ENCODE measurements around the gene GRIK2.
"Not testable (repeated sequence)": the region's sequence is repeated elsewhere in the genome, so short reads cannot be mapped to it uniquely, and the experiment has no call there.

The GRIK2 gene

DNA sequence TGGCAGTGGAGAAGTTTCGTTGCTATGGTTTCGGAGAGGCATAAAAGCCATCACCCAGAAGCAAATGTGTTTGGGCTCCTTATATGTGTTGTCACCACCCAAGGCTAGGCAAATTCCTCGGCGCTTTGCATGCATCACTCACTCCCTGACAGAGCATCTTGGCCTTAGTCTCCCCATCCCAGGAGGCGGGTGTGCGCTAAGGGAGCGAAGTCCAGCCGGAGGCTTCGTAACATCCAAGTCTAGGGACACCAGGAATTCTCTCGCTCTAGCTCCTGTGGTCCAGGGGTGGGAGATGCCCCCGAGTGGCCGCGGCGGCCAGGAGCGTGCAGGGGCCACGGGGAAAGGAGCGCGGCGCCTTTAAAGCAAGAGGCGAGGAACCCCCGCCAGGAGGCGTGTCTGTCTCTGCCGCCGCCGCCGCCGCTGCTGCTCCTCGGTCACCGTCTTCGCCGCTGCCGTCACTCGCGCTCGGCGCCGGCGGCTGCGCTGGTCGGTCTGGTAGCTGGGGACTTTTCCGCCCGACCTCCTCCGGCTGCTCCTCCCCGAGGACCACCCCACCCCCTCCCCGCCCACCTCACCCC lies at the start of gene GRIK2:
GRIK2 (plus strand) TSS at position 458 of the 578 bp plus-strand sequence.
- DNase-seq = peak; percentile 56

GRCh38 chr6:101344885-101345284 lies 48.6 kb upstream of the GRIK2 start:
- no peak for DNase-seq

DNA sequence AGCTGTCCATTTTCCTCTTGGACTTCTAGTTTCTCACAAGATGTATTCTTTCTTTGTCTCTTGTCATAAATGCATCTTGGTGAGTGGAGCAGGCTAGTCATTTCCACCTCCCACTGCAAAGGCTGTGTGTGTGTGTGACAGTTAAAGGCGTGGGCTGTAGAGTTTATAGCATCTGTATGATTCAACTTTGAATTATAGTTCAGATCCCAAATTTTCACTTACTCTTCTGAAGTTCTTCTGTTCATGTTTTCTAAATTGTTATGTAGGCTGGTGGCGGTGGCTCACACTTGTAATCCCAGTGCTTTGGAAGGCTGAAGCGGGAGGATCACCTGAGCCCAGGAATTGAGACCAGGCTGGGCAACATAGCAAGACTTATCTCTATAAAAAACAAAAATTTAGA lies 44.7 kb upstream of the GRIK2 start:
- DNase-seq = no peak

GRCh38 chr6:101350631-101351030 lies 42.9 kb upstream of the GRIK2 start:
- DNase-seq = not testable (repeated sequence)

DNA sequence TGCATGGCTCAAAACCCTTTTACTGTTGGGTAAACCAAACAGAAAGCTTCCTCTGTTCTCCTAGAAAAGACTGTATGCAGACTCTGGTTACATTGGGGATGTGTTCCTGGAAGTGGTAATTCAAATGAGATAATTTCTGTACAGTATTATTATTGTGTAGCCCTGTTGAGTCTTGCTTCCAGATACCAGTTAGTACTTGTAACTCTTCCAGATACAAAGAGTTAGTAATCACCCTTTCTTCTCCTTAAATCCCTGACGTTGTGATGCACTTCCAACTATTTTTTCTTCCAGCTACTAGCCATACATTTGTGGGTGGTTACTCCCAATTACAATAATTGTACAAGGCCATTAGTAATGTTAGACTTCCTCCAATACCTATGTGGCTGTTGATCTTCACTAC lies 42.3 kb upstream of the GRIK2 start:
- DNase-seq = no peak

DNA sequence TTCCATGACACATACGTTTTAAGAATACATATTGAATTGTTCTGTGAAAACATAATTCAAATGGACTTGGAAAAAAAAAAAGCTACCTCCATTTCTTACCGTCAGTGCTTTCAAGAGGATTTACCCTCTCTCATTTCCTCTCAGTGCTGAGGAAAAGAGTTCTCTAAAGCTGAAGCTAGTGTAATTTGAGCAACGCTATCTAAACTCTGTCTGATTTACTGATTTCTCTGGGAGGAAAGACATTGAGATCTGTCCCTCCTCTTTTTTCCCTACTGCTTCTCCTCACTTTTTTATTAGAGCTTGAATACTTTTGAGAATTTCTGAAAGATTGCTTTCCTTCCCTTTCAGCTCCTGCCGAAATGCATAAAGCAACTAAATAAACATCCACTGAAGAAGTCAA lies 41.2 kb upstream of the GRIK2 start:
- DNase-seq = no peak

DNA sequence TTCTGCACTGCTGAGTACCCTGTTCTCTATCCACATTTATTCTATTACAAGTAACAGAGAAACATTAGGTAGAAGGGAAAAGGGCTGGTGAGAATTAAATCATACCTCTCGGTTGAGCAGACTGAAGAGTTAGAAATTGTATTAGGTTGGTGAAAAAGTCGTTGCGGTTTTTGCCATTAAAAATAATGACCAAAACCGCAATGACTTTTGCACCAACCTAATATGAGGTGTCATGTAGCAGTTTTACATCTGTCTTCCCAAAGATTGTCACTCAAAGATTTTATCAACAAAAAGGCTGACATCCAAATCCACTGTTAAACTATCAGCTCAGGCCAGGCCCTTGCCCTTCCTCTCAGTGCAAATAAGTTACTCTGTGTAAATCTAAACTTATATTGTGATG lies 28.3 kb upstream of the GRIK2 start:
- DNase-seq = no peak

DNA sequence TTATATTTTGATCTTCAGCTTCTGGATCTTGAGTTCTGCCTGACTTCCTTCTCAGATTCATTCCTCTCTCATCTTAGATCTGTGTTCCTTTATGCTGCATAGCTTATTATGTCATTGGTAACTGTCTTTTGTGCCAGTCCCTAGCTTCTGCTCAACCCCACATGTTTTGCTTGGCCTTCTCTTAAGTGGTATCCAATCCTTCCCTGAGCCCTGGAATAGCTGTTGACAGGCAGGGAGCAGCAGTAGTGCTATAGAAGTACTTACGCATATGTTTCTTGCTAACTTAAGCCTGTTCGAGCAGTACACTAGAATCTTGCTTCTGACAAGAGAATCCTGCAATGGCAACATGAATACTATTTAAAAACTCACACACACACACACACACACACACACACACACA lies 13.6 kb upstream of the GRIK2 start:
- peak; percentile 57 for DNase-seq

DNA sequence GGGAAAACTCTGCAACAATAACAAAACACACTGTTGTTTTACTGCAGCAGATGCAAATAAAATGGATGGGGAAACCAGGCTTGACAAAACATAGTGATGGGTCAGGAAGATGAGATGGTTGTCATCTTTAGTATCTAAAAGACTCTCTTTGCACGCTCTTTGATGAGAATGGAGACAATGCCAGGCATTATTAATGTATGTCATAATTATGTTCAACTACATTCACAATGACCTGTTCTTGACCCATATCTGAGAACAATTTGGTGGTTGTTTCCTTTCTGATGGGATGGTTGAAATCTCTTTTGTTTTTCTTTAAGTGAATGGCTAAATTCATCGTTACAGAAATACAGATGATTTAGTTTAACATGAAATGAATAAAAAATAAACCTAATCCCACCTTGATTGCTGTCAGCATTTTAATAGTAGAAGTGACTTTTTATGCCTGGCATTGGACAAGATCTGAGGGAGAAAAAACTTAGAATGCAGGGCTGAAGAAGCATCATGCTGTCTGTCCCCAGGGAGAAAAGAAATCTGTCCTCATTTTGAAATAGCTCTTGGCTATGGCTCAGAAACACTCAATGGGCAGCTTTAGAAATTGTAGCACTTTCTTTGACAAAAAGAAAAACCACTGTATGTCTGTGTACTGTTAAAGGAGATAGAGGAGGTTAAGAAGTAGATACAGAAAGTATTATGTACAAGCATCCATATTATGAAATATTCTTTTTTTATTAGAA lies 12.4 kb upstream of the GRIK2 start:
- no peak for DNase-seq

DNA sequence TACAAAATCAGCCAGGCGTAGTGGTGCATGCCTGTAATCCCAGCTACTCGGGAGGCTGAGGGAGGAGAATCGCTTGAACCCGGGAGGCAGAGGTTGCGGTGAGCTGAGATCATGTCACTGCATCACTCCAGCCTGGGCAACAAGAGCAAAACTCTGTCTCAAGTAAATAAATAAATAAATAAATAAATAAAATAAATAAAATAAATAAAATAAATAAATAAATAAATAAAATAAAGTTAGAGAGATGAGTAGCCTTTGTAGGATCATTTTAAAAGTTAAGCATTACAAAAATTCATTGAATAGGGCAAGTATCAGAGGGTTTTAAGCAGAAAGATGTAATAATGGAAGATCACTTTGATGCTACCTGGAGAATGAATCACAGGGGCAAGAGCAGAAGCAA lies 9.8 kb upstream of the GRIK2 start:
- not testable (repeated sequence) for DNase-seq

DNA sequence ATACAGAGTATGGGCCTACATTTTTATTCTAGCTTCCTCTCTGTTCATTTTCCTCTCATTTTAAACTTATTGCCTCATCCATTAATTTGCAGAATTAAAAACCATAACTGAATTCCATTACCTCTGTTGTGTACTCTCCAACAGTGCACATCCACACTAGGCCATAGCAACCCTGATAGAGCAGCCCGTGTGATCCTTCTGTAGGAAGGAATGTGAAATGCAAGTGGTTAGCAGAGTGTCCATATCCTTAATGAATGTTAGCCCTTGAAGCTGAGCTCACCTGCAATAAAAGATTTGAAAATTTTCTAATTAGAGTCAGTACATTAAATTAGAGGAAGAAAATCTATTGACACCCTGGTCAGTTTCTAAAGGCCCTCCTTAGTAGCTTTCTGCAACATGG lies 6.5 kb upstream of the GRIK2 start:
- DNase-seq = no peak

- no peak for DNase-seq
Measured at GRCh38 chr6:101391772-101392585, 1.5 kb upstream of the GRIK2 start.

- DNase-seq = no peak
Measured at GRCh38 chr6:101392586-101393230, 800 bp upstream of the GRIK2 start.

GRCh38 chr6:101393829-101394251 lies 332 bp downstream of the GRIK2 start:
- DNase-seq = peak; percentile 64

DNA sequence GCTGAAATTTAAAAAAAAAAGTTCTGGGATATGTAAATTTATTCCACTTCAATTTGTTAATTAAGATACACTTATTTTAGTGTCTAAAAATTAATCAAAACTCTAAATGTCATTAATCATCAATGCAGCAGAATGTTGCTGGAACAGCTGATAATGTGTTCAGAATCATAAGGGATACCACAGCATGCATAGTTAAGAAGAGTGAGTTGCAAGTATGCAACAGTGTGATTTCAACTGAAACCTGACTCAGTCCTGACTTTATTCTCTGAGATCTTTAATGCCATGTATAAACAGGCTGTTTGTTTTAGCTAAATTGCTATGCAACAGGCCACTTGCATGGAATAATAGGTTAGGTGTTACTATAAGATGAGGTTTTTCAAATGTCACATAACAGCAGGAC lies 1.4 kb downstream of the GRIK2 start:
- no peak for DNase-seq

- no peak for DNase-seq
Measured at GRCh38 chr6:101395345-101395744, 1.8 kb downstream of the GRIK2 start.

DNA sequence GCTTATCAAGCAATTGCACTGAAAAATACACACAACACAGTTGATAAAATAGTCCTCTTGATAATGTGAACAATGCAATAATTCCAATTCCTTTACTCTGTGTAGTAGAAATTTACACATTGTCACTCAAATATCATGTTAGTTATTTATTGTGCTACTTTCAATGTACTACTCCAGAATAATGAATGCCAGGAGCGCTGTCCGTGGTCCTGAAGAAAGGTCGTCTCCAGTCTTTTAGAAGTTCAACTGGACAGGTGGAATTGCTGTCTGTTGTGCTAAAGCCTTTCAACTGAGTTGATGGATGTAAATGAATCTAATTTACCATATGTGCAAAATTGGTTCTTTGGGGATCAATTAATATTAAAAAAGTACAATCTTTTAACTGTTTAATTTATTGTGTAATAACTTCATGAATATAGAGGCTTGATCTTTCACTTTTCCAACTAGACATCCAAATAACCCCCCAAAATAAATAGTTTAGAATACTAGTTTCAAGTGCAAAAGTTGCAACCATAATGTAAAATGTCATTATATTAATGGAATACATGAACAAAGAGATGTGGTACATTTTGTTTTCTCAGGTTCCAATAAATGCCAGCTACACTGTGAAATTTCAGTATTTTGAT lies 3.2 kb downstream of the GRIK2 start:
- DNase-seq = no peak

DNA sequence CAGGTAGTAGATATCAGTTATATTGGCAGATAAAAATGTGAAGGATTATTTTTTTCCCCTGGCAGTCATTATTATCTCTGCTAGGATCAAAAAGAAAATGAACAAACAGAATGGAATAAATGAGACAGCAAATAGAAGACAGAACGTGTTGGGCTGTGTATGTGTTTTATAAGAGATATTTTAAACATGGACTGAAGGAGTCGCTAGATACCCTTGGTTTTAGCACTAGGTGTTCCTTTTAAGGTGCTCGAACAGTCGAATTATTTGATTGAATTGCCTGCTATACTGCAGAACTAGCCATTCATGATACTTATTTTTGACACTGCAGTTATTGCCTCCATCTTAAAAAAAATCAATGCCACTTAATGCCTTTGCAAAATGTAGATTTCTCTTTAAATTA lies 3.7 kb downstream of the GRIK2 start:
- peak; percentile 41 for DNase-seq

DNA sequence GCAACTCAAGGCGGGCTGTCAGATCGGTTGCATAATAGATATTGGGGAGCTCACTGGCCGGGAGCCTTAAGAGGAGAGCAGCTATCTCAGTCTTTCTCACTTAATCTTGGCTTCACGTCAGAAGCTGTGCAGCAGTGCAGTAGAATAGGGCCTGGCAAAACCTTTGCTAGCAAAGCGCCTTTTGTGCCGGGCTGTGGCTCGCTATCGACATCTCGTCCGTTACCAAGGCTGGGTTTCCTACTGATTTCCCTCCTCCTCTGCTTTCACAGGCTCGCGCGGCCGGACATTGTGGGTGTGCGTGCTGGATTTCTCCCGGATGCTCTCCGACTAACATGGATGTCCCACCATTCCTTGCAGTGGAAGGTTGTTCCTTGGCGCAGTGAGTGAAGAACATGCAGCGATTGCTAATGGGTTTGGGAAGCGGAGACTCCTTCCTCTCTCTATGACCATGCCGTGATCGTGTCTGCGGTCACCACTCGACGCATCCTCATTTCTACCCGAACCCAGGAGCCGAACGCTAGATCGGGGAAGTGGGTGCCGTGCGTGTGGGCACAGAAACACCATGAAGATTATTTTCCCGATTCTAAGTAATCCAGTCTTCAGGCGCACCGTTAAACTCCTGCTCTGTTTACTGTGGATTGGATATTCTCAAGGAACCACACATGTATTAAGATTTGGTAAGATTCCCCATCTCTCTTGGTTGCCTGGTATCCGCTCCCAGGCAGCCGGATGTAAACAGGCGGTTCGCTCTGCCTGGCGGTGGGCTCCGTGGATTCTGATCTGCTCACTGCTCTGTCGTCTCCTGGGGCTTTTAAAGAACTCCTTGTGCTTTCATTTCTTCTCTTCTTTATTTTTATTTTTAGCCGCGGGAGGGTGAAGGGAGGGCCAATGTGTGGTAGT lies 5.5 kb downstream of the GRIK2 start:
- DNase-seq = no peak

GRCh38 chr6:101399616-101400162 lies 6.2 kb downstream of the GRIK2 start:
- DNase-seq = no peak

DNA sequence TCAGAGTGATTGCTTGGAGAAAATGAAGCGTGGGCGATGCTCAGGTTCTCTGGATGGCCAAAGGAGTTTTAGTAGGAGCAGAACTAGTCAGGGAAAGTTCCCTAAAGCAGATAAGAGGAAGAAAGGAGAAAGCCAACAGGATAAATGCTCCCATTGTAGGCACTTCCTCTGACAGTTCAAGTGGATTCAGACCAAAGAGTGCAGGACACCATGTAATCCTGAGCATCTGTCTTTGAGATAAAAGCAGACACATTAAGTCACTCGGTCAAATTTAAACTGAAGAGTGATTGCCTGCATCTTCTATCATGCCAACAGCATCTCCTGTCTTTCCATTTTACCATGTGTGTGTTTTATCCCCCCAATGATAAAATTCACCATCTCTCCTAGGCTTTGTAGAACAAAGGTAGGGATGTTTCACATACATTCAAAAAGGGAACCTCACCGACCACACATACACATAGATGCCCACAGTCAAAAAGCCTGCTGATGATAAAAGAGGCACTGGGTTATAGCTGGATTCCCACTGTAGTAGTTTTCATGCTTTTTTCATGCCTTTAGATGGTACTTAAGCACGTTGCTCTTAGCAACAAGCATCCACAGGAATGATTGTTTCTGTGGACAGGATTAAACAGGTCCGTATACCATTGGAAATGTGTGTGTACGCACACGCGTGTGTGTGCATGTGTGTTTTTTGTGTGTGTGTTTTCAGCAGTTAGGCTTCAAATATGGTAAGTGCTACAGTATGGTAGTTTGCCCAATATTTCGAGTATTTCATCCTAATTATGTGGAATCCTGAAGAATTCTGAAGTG lies 7.0 kb downstream of the GRIK2 start:
- DNase-seq = no peak

All from NCI-H524 treated with DMSO at 0.1 percent for 48 hours (cell line).